Activated T-cell treated with anti-CD3 and anti-CD28 coated beads, Interleukin-2, amount 50 U/mL, for 72 hours (primary cell): ENCODE data around the gene DMAC2. TPM values are rescaled to one million over a fixed set of nuclear protein-coding genes. Genes with fewer than 3 reads are reported as not detected.
A peak's percentile ranks its signal among the peaks of the same experiment; 100 is the strongest.
"Not testable (repeated sequence)": the region's sequence is repeated elsewhere in the genome, so short reads cannot be mapped to it uniquely, and the experiment has no call there.

Source experiments
- ATAC-seq, 2 donors: fragments of 150-1000 bp; cut with Tn5 transposase; replicated peaks in 1 of 2; 2 replicates each; pipeline ENCODE4 v1.10.0; 2021; ENCODE audit warnings: moderate library complexity in 2 of 2, mild to moderate bottlenecking in 1 of 2
- DNase-seq, 2 donors: peaks; one replicate each; pipeline ENCODE4 v3.0.0; 2021 to 2022; ENCODE audit warnings: mixed read lengths in 1 of 2
- H3K27ac Mint-ChIP-seq: one replicate; pipeline ENCODE4 v1.8.0; 2022; ENCODE audit warnings: mild to moderate bottlenecking, moderate library complexity, mixed read lengths
- H3K27me3 Mint-ChIP-seq: one replicate; pipeline ENCODE4 v1.8.0; 2022; ENCODE audit warnings: low read depth, mixed read lengths
- H3K36me3 Mint-ChIP-seq, 2 donors: one replicate each; pipeline ENCODE4 v1.8.0; 2022; ENCODE audit warnings: mixed read lengths in 2 of 2, mild to moderate bottlenecking in 1 of 2; ENCODE audit not compliant: insufficient read depth in 2 of 2
- H3K4me1 Mint-ChIP-seq: one replicate; pipeline ENCODE4 v1.8.0; 2022; ENCODE audit warnings: low read depth, mixed read lengths
- H3K4me3 Mint-ChIP-seq, 2 donors: one replicate each; pipeline ENCODE4 v1.8.0; 2022; ENCODE audit warnings: mild to moderate bottlenecking in 2 of 2, mixed read lengths in 2 of 2, moderate library complexity in 2 of 2
- H3K9me3 Mint-ChIP-seq, 2 donors: one replicate each; pipeline ENCODE4 v1.8.0; 2022; ENCODE audit warnings: mixed read lengths in 2 of 2
- total RNA-seq, 2 donors: library from RNA; stranded (reverse); gene quantifications; one replicate each; pipeline ENCODE4 v1.2.3, GENCODE V29; 2022

Gene DMAC2
- total RNA-seq, 2 donors from 2014 or later = 59.9 to 66.6 TPM

GRCh38 chr19:41411100-41411967, 28.4 kb downstream of the DMAC2 start:
- ATAC-seq = no peak
- H3K4me1 Mint-ChIP-seq = peaks cover 10% of the 10 kb centered on the region
- H3K36me3 Mint-ChIP-seq = peaks cover 0 to 6% of the 10 kb centered on the region in 2 donors
- H3K27ac Mint-ChIP-seq = no peak overlapping the region
- DNase-seq = no peak
- H3K9me3 Mint-ChIP-seq = no peaks in the 10 kb centered on the region
- no peaks in the 10 kb centered on the region for H3K27me3 Mint-ChIP-seq
- H3K4me3 Mint-ChIP-seq = no peak overlapping the region

GRCh38 chr19:41410336-41411054, 29.2 kb downstream of the DMAC2 start:
- ATAC-seq (no peak), DNase-seq (no peak)
- no peak overlapping the region for H3K27ac Mint-ChIP-seq
- H3K9me3 Mint-ChIP-seq = no peaks in the 10 kb centered on the region
- H3K36me3 Mint-ChIP-seq = peaks cover 0 to 6% of the 10 kb centered on the region in 2 donors
- H3K4me1 Mint-ChIP-seq = peaks cover 10% of the 10 kb centered on the region
- H3K4me3 Mint-ChIP-seq = no peak overlapping the region
- H3K27me3 Mint-ChIP-seq = no peaks in the 10 kb centered on the region

- H3K27me3 Mint-ChIP-seq = no peaks in the 10 kb centered on the region
- peaks cover 10% of the 10 kb centered on the region for H3K4me1 Mint-ChIP-seq
- ATAC-seq = no peak
- H3K4me3 Mint-ChIP-seq = no peak overlapping the region
- H3K27ac Mint-ChIP-seq = no peak overlapping the region
- no peaks in the 10 kb centered on the region for H3K9me3 Mint-ChIP-seq
- peaks cover 0 to 2% of the 10 kb centered on the region in 2 donors for H3K36me3 Mint-ChIP-seq
- no peak for DNase-seq
These were observed 30.4 kb downstream of the DMAC2 start for GRCh38 chr19:41409288-41409687.

- not testable (repeated sequence) for ATAC-seq, H3K9me3 Mint-ChIP-seq, H3K36me3 Mint-ChIP-seq, H3K27ac Mint-ChIP-seq, DNase-seq, H3K4me3 Mint-ChIP-seq, H3K27me3 Mint-ChIP-seq
- H3K4me1 Mint-ChIP-seq = peaks cover 10% of the 10 kb centered on the region
These were observed 30.9 kb downstream of the DMAC2 start for GRCh38 chr19:41408846-41409245.

GRCh38 chr19:41408256-41408655, 31.5 kb downstream of the DMAC2 start:
- no peaks in the 10 kb centered on the region for H3K27me3 Mint-ChIP-seq
- H3K4me1 Mint-ChIP-seq = peaks cover 10% of the 10 kb centered on the region
- ATAC-seq (no peak), DNase-seq (no peak)
- no peak overlapping the region for H3K4me3 Mint-ChIP-seq
- H3K27ac Mint-ChIP-seq = no peak overlapping the region
- no peaks in the 10 kb centered on the region for H3K36me3 Mint-ChIP-seq
- no peaks in the 10 kb centered on the region for H3K9me3 Mint-ChIP-seq

- no peak for DNase-seq
- Mint-ChIP-seq H3K27ac (no peak overlapping the region), H3K36me3 (no peaks in the 10 kb centered on the region), H3K9me3 (no peaks in the 10 kb centered on the region), H3K4me3 (no peak overlapping the region), H3K4me1 (peaks cover 15% of the 10 kb centered on the region), H3K27me3 (no peaks in the 10 kb centered on the region)
- no peak for ATAC-seq
These were observed 32.4 kb downstream of the DMAC2 start for GRCh38 chr19:41407271-41407670.

GRCh38 chr19:41405776-41406175, 33.9 kb downstream of the DMAC2 start:
- H3K9me3 Mint-ChIP-seq = no peaks in the 10 kb centered on the region
- no peak overlapping the region for H3K27ac Mint-ChIP-seq
- no peak for DNase-seq
- no peak for ATAC-seq
- no peaks in the 10 kb centered on the region for H3K27me3 Mint-ChIP-seq
- H3K36me3 Mint-ChIP-seq = no peaks in the 10 kb centered on the region
- H3K4me1 Mint-ChIP-seq = peaks cover 22% of the 10 kb centered on the region
- H3K4me3 Mint-ChIP-seq = no peak overlapping the region

GRCh38 chr19:41403181-41403970, 36.3 kb downstream of the DMAC2 start:
- Mint-ChIP-seq H3K4me1 (peaks cover 22% of the 10 kb centered on the region), H3K27me3 (no peaks in the 10 kb centered on the region), H3K27ac (no peak overlapping the region), H3K9me3 (no peaks in the 10 kb centered on the region), H3K4me3 (no peak overlapping the region), H3K36me3 (no peaks in the 10 kb centered on the region)
- no peak for ATAC-seq
- DNase-seq = no peak

GRCh38 chr19:41402010-41402409, 37.7 kb downstream of the DMAC2 start:
- ATAC-seq = no peak
- Mint-ChIP-seq H3K27ac (no peak overlapping the region), H3K4me1 (peaks cover 29% of the 10 kb centered on the region), H3K9me3 (no peaks in the 10 kb centered on the region), H3K27me3 (no peaks in the 10 kb centered on the region), H3K4me3 (no peak overlapping the region), H3K36me3 (no peaks in the 10 kb centered on the region)
- no peak for DNase-seq

- DNase-seq = no peak
- Mint-ChIP-seq H3K4me1 (peaks cover 32% of the 10 kb centered on the region), H3K36me3 (no peaks in the 10 kb centered on the region), H3K27ac (no peak overlapping the region), H3K4me3 (no peak overlapping the region), H3K27me3 (no peaks in the 10 kb centered on the region), H3K9me3 (no peaks in the 10 kb centered on the region)
- ATAC-seq = no peak
These were observed 38.2 kb downstream of the DMAC2 start for GRCh38 chr19:41401483-41401882.

- H3K27ac Mint-ChIP-seq = no peak overlapping the region
- DNase-seq = no peak
- peak overlapping the region; percentile 1 to 99 for H3K4me3 Mint-ChIP-seq
- no peak for ATAC-seq
- no peaks in the 10 kb centered on the region for H3K36me3 Mint-ChIP-seq
- H3K9me3 Mint-ChIP-seq = no peaks in the 10 kb centered on the region
- peaks cover 47% of the 10 kb centered on the region for H3K4me1 Mint-ChIP-seq
- H3K27me3 Mint-ChIP-seq = no peaks in the 10 kb centered on the region
These were observed 40.2 kb downstream of the DMAC2 start for GRCh38 chr19:41399525-41399924.

- Mint-ChIP-seq H3K27ac (peak overlapping the region; percentile 99), H3K36me3 (no peaks in the 10 kb centered on the region), H3K4me3 (peak overlapping the region; percentile 99 to 100), H3K27me3 (no peaks in the 10 kb centered on the region), H3K9me3 (no peaks in the 10 kb centered on the region), H3K4me1 (peaks cover 47% of the 10 kb centered on the region)
- DNase-seq (no peak), ATAC-seq (no peak)
These were observed 40.6 kb downstream of the DMAC2 start for GRCh38 chr19:41399091-41399490.

- Mint-ChIP-seq H3K4me1 (peaks cover 51% of the 10 kb centered on the region), H3K27ac (peak overlapping the region; percentile 99), H3K27me3 (no peaks in the 10 kb centered on the region), H3K4me3 (peak overlapping the region; percentile 99 to 100), H3K9me3 (no peaks in the 10 kb centered on the region), H3K36me3 (no peaks in the 10 kb centered on the region)
- no peak for ATAC-seq
- no peak for DNase-seq
These were observed 41.1 kb downstream of the DMAC2 start for GRCh38 chr19:41398598-41398997.
